ENCODE data around the gene PBX4.
"Not testable (repeated sequence)": the region's sequence is repeated elsewhere in the genome, so short reads cannot be mapped to it uniquely, and the experiment has no call there.

The PBX4 gene

GRCh38 chr19:19626516-19627472 lies 8.3 kb upstream of the PBX4 start:
- DNase-seq: no peak
- peak overlapping the region; percentile 68 for H3K4me3 ChIP-seq (ENCODE audit: insufficient read depth, low read depth, low read length, poor library complexity, severe bottlenecking)
- no peaks in the 10 kb centered on the region for H3K27me3 ChIP-seq (replicated peaks; ENCODE audit: control insufficient read depth, insufficient read depth, low read length, poor library complexity, severe bottlenecking)
- no peaks in the 10 kb centered on the region for H3K9me3 ChIP-seq (ENCODE audit: control insufficient read depth, low read length)
- peaks cover 16% of the 10 kb centered on the region for H3K36me3 ChIP-seq (ENCODE audit: control insufficient read depth, insufficient read depth, low read length)
- H3K4me1 ChIP-seq (ENCODE audit: control insufficient read depth, insufficient read depth, low read length, poor library complexity, severe bottlenecking): peaks cover 22% of the 10 kb centered on the region
- H3K27ac ChIP-seq (ENCODE audit: insufficient read depth, low read length, poor library complexity, severe bottlenecking): peak overlapping the region; percentile 83

GRCh38 chr19:19624032-19624570 lies 5.6 kb upstream of the PBX4 start:
- Histone ChIP-seq H3K27me3 (replicated peaks; ENCODE audit: control insufficient read depth, insufficient read depth, low read length, poor library complexity, severe bottlenecking) (no peaks in the 10 kb centered on the region), H3K27ac (ENCODE audit: insufficient read depth, low read length, poor library complexity, severe bottlenecking) (no peak overlapping the region), H3K36me3 (ENCODE audit: control insufficient read depth, insufficient read depth, low read length) (peaks cover 11% of the 10 kb centered on the region), H3K4me3 (ENCODE audit: insufficient read depth, low read depth, low read length, poor library complexity, severe bottlenecking) (no peak overlapping the region), H3K9me3 (ENCODE audit: control insufficient read depth, low read length) (no peaks in the 10 kb centered on the region), H3K4me1 (ENCODE audit: control insufficient read depth, insufficient read depth, low read length, poor library complexity, severe bottlenecking) (peaks cover 25% of the 10 kb centered on the region)
- no peak for DNase-seq

GRCh38 chr19:19623383-19623782 lies 4.9 kb upstream of the PBX4 start:
- Histone ChIP-seq H3K27me3 (replicated peaks; ENCODE audit: control insufficient read depth, insufficient read depth, low read length, poor library complexity, severe bottlenecking) (no peaks in the 10 kb centered on the region), H3K4me1 (ENCODE audit: control insufficient read depth, insufficient read depth, low read length, poor library complexity, severe bottlenecking) (peaks cover 27% of the 10 kb centered on the region), H3K4me3 (ENCODE audit: insufficient read depth, low read depth, low read length, poor library complexity, severe bottlenecking) (no peak overlapping the region), H3K27ac (ENCODE audit: insufficient read depth, low read length, poor library complexity, severe bottlenecking) (no peak overlapping the region), H3K9me3 (ENCODE audit: control insufficient read depth, low read length) (no peaks in the 10 kb centered on the region), H3K36me3 (ENCODE audit: control insufficient read depth, insufficient read depth, low read length) (peaks cover 11% of the 10 kb centered on the region)
- no peak for DNase-seq

GRCh38 chr19:19619849-19620210 lies 1.3 kb upstream of the PBX4 start:
- Histone ChIP-seq H3K36me3 (ENCODE audit: control insufficient read depth, insufficient read depth, low read length) (peaks cover 11% of the 10 kb centered on the region), H3K9me3 (ENCODE audit: control insufficient read depth, low read length) (no peaks in the 10 kb centered on the region), H3K27me3 (replicated peaks; ENCODE audit: control insufficient read depth, insufficient read depth, low read length, poor library complexity, severe bottlenecking) (no peaks in the 10 kb centered on the region), H3K27ac (ENCODE audit: insufficient read depth, low read length, poor library complexity, severe bottlenecking) (no peak overlapping the region), H3K4me1 (ENCODE audit: control insufficient read depth, insufficient read depth, low read length, poor library complexity, severe bottlenecking) (peaks cover 19% of the 10 kb centered on the region), H3K4me3 (ENCODE audit: insufficient read depth, low read depth, low read length, poor library complexity, severe bottlenecking) (no peak overlapping the region)
- no peak for DNase-seq

GRCh38 chr19:19619181-19619848 lies 828 bp upstream of the PBX4 start:
- peaks cover 22% of the 10 kb centered on the region for H3K4me1 ChIP-seq (ENCODE audit: control insufficient read depth, insufficient read depth, low read length, poor library complexity, severe bottlenecking)
- no peaks in the 10 kb centered on the region for H3K27me3 ChIP-seq (replicated peaks; ENCODE audit: control insufficient read depth, insufficient read depth, low read length, poor library complexity, severe bottlenecking)
- H3K27ac ChIP-seq (ENCODE audit: insufficient read depth, low read length, poor library complexity, severe bottlenecking): peak overlapping the region; percentile 73
- H3K9me3 ChIP-seq (ENCODE audit: control insufficient read depth, low read length): no peaks in the 10 kb centered on the region
- DNase-seq: no peak
- no peak overlapping the region for H3K4me3 ChIP-seq (ENCODE audit: insufficient read depth, low read depth, low read length, poor library complexity, severe bottlenecking)
- H3K36me3 ChIP-seq (ENCODE audit: control insufficient read depth, insufficient read depth, low read length): peaks cover 11% of the 10 kb centered on the region

GRCh38 chr19:19615086-19615485 lies 3.4 kb downstream of the PBX4 start:
- Histone ChIP-seq H3K9me3 (ENCODE audit: control insufficient read depth, low read length) (no peaks in the 10 kb centered on the region), H3K27ac (ENCODE audit: insufficient read depth, low read length, poor library complexity, severe bottlenecking) (no peak overlapping the region), H3K4me1 (ENCODE audit: control insufficient read depth, insufficient read depth, low read length, poor library complexity, severe bottlenecking) (peaks cover 23% of the 10 kb centered on the region), H3K27me3 (replicated peaks; ENCODE audit: control insufficient read depth, insufficient read depth, low read length, poor library complexity, severe bottlenecking) (no peaks in the 10 kb centered on the region), H3K36me3 (ENCODE audit: control insufficient read depth, insufficient read depth, low read length) (no peaks in the 10 kb centered on the region), H3K4me3 (ENCODE audit: insufficient read depth, low read depth, low read length, poor library complexity, severe bottlenecking) (no peak overlapping the region)
- peak in 2 of 3 donors; percentile 39 to 51 for DNase-seq

- H3K36me3 ChIP-seq (ENCODE audit: control insufficient read depth, insufficient read depth, low read length): no peaks in the 10 kb centered on the region
- no peak overlapping the region for H3K4me3 ChIP-seq (ENCODE audit: insufficient read depth, low read depth, low read length, poor library complexity, severe bottlenecking)
- peaks cover 16% of the 10 kb centered on the region for H3K4me1 ChIP-seq (ENCODE audit: control insufficient read depth, insufficient read depth, low read length, poor library complexity, severe bottlenecking)
- no peaks in the 10 kb centered on the region for H3K9me3 ChIP-seq (ENCODE audit: control insufficient read depth, low read length)
- no peak for DNase-seq
- H3K27me3 ChIP-seq (replicated peaks; ENCODE audit: control insufficient read depth, insufficient read depth, low read length, poor library complexity, severe bottlenecking): no peaks in the 10 kb centered on the region
- H3K27ac ChIP-seq (ENCODE audit: insufficient read depth, low read length, poor library complexity, severe bottlenecking): no peak overlapping the region
Measured at GRCh38 chr19:19613506-19613905, 5.0 kb downstream of the PBX4 start.

- Histone ChIP-seq H3K4me3 (ENCODE audit: insufficient read depth, low read depth, low read length, poor library complexity, severe bottlenecking) (no peak overlapping the region), H3K27me3 (replicated peaks; ENCODE audit: control insufficient read depth, insufficient read depth, low read length, poor library complexity, severe bottlenecking) (no peaks in the 10 kb centered on the region), H3K36me3 (ENCODE audit: control insufficient read depth, insufficient read depth, low read length) (no peaks in the 10 kb centered on the region), H3K9me3 (ENCODE audit: control insufficient read depth, low read length) (no peaks in the 10 kb centered on the region), H3K27ac (ENCODE audit: insufficient read depth, low read length, poor library complexity, severe bottlenecking) (no peak overlapping the region), H3K4me1 (ENCODE audit: control insufficient read depth, insufficient read depth, low read length, poor library complexity, severe bottlenecking) (peaks cover 21% of the 10 kb centered on the region)
- no peak for DNase-seq
Measured at GRCh38 chr19:19610376-19611202, 7.9 kb downstream of the PBX4 start.

- peaks cover 38% of the 10 kb centered on the region for H3K4me1 ChIP-seq (ENCODE audit: control insufficient read depth, insufficient read depth, low read length, poor library complexity, severe bottlenecking)
- not testable (repeated sequence) for H3K36me3 ChIP-seq (ENCODE audit: control insufficient read depth, insufficient read depth, low read length); H3K4me3 ChIP-seq (ENCODE audit: insufficient read depth, low read depth, low read length, poor library complexity, severe bottlenecking); H3K27me3 ChIP-seq (replicated peaks; ENCODE audit: control insufficient read depth, insufficient read depth, low read length, poor library complexity, severe bottlenecking); H3K9me3 ChIP-seq (ENCODE audit: control insufficient read depth, low read length); DNase-seq
- peak overlapping the region; percentile 73 for H3K27ac ChIP-seq (ENCODE audit: insufficient read depth, low read length, poor library complexity, severe bottlenecking)
Measured at GRCh38 chr19:19606686-19607085, 11.8 kb downstream of the PBX4 start.

Measured in effector memory CD4-positive, alpha-beta T cell (primary cell).